Pons (tissue), 1 donor: ENCODE results near the gene LRMDA.

ENCODE experiments used
- DNase-seq: peaks from one replicate; pipeline ENCODE4 v3.0.0-alpha.2; 2016; ENCODE audit warnings: low spot score

Gene LRMDA

DNA sequence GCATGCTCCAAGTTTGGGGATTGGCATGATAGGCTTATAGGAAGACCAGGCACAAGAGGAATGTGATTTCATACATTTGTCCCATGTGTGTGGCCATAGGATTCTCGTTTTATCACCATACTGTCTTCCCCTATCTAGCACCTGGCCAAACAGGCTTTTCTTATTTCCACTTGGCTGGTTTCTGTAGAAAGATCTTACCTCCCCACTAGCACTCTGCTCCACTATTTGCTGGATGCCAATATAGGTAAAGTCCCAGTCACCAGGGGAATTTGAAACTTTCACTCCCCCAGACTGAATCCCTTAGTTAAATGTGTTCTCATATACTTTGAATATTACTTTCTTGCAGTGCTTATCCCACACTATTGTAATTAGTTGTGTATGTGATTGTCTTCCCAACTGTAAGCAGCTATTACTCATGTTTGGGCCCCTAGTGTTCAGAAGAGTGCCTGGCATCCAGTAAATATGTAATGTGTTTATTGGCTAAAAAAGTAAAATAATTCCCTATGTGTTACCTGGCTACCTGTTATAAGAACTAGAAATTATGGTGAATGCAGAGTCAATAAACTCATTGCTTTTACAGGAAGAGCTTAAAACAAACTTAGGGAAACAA lies 109.0 kb downstream of the LRMDA start:
- DNase-seq = no peak

DNA sequence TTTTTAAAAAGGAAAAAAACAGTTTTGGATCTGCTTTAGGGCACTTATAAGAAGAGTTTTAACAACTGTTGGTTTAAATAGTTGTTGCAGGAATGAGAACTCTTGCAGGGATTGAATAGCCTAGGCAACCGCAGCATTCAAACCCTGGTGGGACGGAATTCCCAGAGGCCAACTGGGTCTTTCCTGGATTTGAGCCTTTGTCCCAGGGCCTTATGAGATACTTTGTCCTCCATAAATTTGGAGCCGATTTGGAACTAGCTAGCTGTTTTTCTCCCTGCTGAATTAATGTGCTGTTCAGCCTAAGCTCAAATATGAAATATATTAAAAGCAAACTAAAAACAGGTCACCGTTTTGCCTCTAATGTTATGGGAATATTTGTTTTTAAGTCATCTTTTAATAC lies 109.6 kb downstream of the LRMDA start:
- DNase-seq = no peak

DNA sequence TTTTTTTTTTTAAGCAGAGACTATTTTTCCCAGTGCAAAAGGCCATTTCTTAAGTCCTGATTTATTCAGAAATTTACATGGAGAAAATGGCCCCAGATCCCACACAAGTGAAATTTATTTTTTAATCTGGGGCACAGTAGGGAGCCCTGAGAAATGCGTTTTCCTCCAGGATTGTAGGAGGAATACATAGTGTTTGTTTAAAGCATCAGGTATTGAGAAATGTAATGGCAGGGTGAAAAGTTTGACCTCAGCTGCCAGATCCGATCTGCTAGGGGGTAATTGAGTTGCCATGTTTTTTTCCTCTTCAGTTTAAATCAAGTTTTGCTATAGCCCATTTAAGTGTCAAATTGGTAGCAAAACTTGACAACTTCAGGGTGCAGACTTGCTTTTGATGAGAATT lies 110.0 kb downstream of the LRMDA start:
- DNase-seq = no peak

DNA sequence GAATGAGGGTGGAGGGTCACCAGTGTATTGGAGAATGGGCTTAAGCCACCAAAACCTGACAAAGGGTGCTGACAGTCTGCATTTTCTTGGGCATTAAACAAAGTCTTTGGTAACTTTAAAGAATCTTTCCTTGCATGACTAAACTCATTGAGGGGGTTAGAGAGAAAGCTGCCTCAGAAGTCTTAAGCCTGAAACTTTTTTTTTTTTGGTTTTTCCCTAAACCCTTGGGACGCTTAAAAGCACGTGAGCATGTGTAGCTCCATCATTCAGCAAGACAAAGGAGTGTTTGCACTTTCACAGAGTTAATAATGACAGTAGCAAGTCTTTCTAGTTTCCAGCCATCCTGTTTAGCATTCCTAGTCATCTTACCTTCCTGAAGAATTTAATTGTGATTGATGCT lies 110.7 kb downstream of the LRMDA start:
- DNase-seq = no peak

DNA sequence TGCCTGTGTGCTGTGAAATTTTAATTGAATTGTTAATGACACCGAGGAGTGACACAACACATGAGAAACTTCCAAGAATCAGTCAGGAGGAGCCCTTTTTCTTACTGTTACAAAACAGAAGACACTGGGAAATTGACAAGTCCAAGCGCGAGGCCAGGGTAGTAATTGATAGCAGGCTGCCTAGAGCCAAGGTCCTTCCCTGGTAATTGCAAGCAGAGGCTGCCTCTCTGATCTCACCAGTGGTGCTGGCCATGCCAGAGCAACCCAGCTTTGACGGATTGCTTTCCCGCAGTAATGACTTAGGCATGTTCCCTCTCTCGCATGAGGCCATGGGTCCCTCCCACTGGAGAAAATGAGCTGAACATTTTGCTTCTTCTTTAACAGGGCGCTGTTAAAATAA lies 111.5 kb downstream of the LRMDA start:
- DNase-seq = no peak

DNA sequence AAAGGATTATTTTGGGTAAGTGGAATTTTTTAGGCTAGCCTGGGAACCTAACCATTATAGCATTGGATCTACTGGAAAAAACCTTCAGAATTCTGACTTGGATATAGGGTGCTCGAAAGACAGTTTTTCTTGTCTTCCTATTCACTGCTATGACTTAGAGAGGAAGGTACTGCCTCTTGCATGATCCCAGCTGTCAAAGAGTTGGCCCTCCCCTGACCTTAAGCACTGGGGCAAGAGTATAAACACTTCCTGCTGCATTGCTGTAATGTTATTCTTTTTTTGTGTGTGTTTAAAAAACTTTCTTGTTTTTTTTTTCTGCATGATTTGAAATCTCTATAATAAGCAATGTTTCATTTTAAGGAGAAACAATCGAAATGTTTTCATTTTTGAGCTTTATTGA lies 113.0 kb downstream of the LRMDA start:
- no peak for DNase-seq

DNA sequence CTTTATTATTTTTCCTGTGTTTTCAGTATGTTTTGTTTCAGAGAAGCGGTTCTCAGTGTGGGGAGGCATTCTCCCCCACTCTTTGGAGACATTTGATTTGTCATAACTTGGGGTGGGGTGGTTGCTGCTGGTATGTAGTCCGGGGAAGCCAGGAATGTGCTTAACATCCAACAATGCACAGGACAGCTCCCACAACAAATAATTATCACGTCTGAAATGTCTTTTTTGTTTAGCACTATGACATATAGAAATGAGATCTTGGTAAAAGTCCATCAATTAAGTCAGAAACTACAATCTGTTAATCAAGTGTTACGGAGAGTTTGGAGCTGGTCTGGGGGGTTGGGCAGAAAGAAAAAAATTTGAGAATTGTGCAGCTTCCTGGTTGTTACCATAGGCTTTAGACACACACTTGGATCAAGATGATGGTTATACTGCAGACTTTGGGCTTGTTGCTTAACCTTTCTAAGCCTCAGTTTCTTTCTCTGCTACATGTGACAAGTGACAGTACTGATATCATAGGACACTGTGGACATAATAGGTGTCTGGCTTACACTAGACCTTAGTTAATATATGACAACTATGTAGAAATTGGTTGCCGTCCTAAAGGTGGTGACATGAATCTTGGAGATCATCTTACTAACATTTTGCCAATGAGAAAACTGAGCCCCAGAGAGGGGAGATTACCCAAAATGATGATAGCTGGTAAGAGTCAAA lies 113.7 kb downstream of the LRMDA start:
- DNase-seq = no peak

DNA sequence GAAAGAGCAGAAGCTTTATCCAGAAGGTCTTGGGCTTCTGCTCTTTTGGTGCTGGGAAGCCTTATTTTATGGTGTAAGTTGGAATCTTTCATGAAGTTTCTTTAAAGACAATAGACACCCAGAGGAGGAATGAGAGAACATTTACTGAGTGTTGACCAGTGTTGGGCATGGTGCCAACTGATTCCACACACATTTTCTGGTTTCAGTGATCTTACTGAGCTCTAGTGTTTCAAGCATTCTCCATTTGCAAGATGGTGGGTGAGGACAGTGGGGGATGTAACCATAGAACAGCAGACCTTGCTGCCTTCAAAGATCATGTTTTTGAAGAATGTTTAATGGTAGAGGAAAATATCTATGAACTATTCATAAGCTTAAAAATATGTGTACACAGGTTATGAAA lies 114.6 kb downstream of the LRMDA start:
- DNase-seq = no peak

DNA sequence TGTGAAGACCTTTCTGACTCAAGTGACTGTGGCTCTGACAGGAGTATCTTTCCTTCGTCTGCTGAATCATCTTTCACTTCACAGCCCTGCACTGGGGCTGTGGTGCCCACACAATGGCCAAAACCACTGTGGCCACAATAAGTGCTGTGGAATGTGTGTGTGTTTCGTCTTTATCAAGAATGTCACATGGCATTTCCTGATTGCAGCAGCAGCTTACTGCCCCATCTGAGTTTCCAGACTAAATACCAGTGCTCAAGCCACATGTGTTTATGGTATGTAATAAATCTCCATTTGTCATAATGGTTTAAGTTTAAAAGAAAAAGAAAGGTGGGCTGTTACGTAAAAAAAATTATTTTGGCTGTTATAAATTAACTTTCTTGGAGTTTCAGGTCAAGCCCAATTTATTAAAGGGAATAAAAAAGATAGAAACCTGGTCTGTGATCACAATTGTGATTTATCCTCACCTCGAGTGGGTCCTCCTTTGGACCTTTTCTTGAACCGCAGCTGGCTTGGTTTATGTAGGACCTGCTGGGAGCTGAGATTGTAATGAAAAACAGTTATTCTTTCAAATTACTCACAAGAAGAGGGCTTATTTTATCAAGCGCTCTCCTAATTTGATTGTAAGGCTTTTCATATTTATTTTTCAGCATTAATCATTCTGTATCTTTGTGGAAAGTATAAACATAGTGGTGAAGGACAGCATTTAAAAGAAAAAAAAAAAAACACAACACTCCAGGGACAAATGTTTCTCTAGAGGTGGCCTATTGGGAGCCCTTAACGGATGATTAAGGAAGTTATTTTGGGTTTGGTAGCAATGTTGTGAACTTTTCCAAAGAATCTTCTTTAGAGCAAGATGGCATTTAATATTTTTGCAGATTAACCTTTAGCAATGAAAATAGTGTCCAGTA lies 116.2 kb downstream of the LRMDA start:
- DNase-seq = no peak

DNA sequence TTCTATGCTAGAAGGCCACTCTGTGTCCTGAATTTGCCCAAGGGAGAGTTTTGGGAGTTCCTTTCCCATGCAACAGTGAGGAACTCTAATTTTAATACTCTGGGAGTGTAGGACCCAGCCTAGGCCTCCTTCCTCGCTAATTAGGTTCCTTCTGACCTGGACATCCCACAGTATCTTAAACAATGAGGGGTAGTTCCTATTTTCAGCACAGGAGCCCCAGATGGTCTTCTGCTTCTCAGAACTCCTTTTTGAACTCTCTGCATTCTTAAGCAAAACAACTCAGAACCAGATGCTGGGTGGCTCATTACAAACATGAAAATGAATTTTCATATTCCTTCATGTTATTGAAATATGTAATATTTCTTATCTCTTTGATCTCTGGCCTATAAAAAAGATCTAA lies 116.9 kb downstream of the LRMDA start:
- no peak for DNase-seq

DNA sequence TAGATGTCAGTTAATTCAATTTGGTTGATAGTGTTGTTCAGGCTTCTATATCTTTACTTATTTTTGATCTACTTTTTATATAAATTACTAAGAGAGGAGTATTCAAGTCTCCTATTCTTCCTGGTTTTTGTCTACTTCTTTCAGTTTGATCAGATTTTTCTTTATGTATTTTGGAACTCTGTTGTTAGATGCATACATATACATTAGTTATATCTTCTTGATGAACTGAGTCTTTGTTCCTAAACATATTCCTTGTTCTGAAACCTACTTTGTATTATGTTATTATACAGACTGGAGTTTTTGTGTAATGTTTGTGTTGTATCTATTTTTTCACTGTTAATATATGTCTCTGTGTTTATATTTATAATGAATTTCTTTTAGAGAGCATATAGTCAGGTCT lies 118.8 kb downstream of the LRMDA start:
- no peak for DNase-seq

DNA sequence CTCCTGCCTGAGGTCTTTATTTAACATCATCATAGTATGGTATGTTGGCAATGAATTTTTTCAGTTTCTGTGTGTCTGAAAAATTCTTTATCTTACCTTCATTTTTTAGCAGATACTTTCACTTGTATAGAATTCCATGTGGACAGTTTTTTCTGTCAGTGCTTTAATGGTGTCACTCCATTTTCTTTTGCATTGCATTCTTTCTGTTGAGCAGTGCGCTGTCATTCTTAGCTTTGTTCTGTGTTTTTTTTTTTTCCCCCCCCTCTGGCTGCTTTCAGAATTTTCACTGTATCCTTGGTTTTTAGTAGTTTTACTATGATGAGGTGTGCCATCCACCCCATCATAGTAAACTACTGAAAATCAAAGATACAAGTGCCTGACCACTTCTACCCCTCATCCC lies 120.7 kb downstream of the LRMDA start:
- no peak for DNase-seq

DNA sequence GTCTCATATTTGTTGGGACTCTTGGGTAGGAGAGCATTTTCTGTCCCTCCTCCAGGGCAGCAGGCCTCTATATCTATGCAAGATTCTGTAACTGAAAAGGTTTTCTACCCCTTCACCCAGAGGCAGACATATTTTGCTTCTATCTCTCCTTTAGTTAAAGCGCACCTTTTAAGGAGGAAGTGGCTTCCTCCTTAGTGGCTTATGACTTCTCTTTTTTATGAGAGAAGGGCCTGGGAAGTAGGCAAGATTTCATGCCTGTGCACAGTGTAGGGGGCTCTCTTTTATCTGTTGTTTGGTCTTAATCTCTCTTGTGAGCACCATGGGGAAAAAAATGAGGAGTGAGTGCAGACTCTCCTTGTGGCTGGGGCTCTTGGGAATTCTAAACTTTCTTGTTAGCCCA lies 122.1 kb downstream of the LRMDA start:
- no peak for DNase-seq

DNA sequence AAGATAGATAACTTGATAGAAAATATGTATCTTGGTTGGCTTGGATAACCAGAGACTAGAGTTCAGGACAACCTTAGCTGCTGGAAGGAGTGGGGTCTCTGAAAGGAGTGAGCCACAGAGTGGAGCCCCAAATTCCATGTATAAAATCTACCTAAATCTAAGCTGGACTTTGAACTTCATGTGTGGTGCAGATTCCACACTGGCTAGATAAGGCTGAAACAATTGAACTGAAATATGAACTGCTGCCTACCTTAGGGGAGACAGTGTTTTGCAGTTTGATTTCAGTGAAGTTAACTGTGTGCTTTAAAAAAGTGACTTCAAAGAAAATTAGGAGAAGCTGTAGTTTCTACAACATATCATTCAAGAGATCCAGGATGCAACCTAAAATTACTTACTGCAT lies 123.9 kb downstream of the LRMDA start:
- DNase-seq = no peak

DNA sequence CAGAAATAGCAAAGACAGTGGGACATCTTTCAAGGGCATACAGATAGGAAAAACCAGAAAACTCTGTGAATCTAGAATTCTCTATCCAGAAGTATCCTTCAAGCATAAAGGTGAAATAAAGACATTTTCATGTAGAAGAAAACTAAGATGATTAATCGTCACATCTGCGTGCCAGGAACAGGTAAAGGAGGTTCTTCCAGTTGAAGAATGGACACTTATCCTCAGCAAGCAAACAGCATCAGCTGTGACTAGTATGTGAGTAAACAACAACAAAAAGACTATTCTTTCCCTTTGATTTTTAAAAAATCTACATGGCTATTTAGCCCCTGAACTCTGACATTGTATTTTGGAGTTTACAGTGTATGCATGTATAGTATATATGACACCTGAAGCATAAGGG lies 124.9 kb downstream of the LRMDA start:
- no peak for DNase-seq

DNA sequence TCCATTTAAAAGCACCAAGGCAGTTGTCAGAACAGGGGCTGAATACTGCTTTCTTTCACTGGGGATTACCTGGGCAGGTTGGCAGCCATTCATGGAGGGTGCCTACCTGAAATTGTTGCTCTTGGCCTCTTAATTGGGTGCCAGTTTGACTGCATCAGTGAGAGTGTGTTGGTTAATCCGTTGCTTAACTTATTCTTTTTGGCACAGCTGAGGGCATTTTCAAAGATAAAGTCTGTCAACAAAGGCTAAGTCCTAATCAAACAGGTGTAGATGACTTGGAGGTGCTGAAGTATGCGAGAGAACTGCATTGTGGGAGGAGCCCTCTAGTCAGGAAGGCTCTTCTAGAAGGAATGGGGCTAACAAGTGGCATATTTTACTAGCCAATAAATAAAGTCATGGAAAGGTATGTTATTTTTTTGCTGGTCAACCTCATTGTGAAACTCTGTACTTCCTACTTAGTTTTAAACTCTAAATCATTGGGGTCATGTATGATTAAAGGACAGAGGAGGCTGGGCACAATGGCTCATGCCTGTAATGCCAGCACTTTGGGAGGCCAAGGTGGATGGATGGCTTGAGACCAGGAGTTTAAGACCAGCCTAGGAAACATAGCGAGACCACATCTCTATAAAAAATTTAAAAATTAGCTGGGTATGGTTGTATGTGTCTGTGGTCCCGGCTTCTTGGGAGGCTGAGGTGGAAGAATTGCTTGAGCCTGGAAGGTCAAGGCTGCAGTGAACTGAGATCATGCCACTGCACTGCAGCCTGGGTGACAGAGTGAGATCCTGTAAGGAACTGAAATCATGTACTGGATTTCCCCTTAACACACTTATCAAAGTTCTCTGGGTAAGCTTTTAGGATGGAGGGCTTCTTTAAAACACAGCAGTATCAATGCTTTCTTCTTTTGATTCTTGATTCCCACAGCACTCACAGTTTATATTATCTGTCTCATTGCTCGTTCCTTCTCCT lies 134.1 kb downstream of the LRMDA start:
- DNase-seq = no peak

DNA sequence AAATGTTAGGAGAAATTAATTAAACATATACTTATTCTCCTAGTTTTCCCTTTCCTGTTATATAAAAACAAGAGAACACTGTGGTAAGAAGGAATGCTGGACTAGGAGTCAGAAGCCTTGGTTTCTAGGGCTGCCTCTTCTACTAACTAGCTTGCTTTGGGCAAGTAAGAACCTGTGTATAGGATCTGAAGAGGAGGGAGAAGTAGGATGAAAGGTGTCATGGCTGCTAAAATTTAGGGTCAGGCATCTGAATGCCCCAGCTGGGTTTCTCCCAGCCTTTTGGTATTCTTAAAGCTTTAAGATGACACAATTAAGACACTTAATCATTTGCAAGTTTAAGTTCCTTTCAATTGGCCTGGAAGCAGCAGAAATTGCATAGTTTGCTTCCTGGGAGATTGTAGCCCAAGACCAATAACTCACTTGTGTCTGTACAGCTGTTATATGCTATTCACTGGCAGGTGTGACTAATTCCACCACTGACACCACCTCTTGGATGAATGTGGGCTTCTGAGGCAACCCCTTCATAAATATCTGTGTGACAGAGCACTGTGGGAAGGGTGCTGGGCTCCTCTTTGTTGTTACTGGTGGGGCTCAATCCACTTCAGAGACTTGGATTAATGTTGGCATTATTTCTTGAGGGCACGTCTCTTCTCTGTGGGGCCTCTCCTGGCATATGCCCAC lies 137.2 kb downstream of the LRMDA start:
- no peak for DNase-seq

DNA sequence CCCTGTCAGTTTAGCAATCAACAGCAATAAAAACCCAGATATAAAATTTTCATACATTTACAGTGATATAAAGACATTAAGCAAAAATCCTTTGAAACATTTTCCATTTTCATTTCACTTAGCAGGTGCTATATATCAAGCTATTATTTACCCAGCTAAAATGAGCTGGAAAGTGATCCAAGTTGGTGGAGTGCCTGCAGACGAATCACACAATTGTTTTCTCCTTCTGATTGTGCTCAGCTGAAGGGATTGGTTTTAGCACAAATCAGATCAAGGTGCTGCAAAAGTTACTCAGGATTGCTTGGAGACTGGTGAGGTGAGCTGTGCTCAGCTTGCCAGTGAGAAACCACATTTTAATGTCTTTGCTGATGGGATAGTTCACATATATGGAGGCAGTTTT lies 138.1 kb downstream of the LRMDA start:
- no peak for DNase-seq

DNA sequence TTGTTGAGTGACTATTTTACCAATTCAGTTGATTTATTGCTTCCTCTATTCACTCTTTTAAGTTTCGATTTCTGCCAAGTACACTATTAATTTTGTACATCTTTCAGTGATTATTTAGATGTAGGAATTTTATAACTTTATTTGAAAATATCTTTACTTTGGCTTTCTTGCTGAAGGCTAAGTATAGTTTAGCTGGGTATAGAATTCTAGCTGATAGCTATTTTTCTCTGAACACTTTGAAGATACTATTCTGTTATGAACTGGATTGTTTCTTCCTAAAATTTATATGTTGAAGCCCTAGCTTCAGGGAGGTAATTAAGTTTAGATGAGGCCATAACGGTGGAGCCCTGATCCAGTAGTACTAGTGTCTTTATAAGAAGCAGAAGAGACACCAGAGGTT lies 141.1 kb downstream of the LRMDA start:
- DNase-seq = no peak

DNA sequence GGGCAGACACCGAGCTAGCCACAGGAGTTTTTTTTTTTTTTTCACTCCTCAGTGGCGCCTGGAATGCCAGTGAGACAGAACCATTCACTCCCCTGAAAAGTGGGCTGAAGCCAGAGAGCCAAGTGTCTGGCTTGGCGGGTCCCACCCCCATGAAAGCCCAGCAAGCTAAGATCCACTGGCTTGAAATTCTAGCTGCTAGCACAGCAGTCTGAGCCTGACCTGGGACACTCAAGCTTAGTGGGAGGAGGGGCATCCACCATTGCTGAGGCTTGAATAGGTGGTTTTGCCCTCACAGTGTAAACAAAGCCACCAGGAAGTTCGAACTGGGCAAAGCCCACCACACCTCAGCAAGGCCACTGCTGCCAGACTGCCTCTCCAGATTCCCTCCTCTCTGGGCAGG lies 144.5 kb downstream of the LRMDA start:
- DNase-seq = no peak

DNA sequence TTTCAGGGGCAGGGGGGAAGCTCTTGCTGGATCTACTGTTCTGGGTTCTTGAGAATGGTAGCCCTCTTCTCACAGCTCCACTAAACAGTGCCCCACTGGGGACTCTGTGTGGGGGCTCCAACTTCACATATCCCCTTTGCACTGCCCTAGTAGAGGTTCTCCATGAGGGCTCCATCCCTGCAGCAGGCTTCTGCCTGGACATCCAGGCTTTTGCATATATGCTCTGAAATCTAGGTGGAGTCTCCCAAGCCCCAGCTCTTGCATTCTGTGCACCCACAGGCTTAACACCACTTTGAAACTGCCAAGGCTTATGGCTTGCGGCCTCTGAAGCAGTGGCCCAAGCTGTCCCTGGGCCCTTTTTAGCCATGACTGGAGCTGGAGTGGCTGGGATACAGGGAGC lies 150.7 kb downstream of the LRMDA start:
- DNase-seq = no peak
